Hematopoietic multipotent progenitor cell treated with erythropoietin and hydrocortisone succinate and interleukin-3 and kit ligand, for 15 days (in vitro differentiated cells): Measurements from ENCODE around the gene SNRK.
A peak's percentile ranks its signal among the peaks of the same experiment; 100 is the strongest.

Source experiments
- DNase-seq: peaks from one replicate; pipeline ENCODE4 v3.0.0-alpha.2; 2015; ENCODE audit warnings: low spot score

The SNRK gene

GRCh38 chr3:43372007-43372740 is 85.8 kb downstream of the SNRK start:
- no peak for DNase-seq

GRCh38 chr3:43372809-43373559 is 86.6 kb downstream of the SNRK start:
- DNase-seq, result no peak

- no peak for DNase-seq
These were observed 87.2 kb downstream of the SNRK start for GRCh38 chr3:43373560-43373928.

GRCh38 chr3:43378066-43378935 is 92.0 kb downstream of the SNRK start:
- DNase-seq, result peak; percentile 43

GRCh38 chr3:43379343-43379742 is 93.0 kb downstream of the SNRK start:
- no peak for DNase-seq

- no peak for DNase-seq
These were observed 101.8 kb downstream of the SNRK start for GRCh38 chr3:43388175-43388574.

- DNase-seq, result no peak
These were observed 102.6 kb downstream of the SNRK start for GRCh38 chr3:43388915-43389314.

- no peak for DNase-seq
These were observed 103.3 kb downstream of the SNRK start for GRCh38 chr3:43389388-43390254.

GRCh38 chr3:43390255-43390588 is 103.9 kb downstream of the SNRK start:
- DNase-seq, result no peak

- no peak for DNase-seq
These were observed 105.3 kb downstream of the SNRK start for GRCh38 chr3:43391621-43392020.

GRCh38 chr3:43394041-43394554 is 107.8 kb downstream of the SNRK start:
- no peak for DNase-seq

GRCh38 chr3:43399034-43399433 is 112.7 kb downstream of the SNRK start:
- DNase-seq, result no peak

- DNase-seq, result no peak
These were observed 113.8 kb downstream of the SNRK start for GRCh38 chr3:43400167-43400566.
